Astrocyte (in vitro differentiated cells and primary cell): ENCODE data around the gene TAF11L5. TPM values are rescaled to one million over a fixed set of nuclear protein-coding genes. Genes with fewer than 3 reads are reported as not detected.
"Not testable (repeated sequence)": the region's sequence is repeated elsewhere in the genome, so short reads cannot be mapped to it uniquely, and the experiment has no call there.

Experiments used
- DNase-seq: peaks from one replicate; pipeline ENCODE4 v3.0.0-alpha.2; 2010; ENCODE audit warnings: low read depth
- FAIRE-seq: peaks from 2 replicates; lab custom pipeline; 2011; peaks lifted over from hg19 to GRCh38; lab: Jason Lieb, UNC
- H2AFZ ChIP-seq: 2 replicates; pipeline ENCODE4 v1.6.0; 2012; ENCODE audit warnings: low read depth, low read length, inconsistent platforms
- H3K27ac ChIP-seq: 2 replicates; pipeline ENCODE4 v1.5.1; 2011; ENCODE audit warnings: low read depth, low read length, inconsistent platforms
- H3K27me3 ChIP-seq: 2 replicates; pipeline ENCODE4 v1.6.0; 2011; ENCODE audit warnings: low read length, inconsistent platforms; ENCODE audit not compliant: insufficient read depth
- H3K36me3 ChIP-seq: 2 replicates; pipeline ENCODE4 v1.5.1; 2011; ENCODE audit warnings: low read length, inconsistent platforms; ENCODE audit not compliant: insufficient read depth
- H3K4me1 ChIP-seq: 2 replicates; pipeline ENCODE4 v1.5.1; 2011; ENCODE audit warnings: low read length, inconsistent platforms; ENCODE audit not compliant: insufficient read depth
- H3K4me2 ChIP-seq: 2 replicates; pipeline ENCODE4 v1.6.0; 2012; ENCODE audit warnings: low read length, inconsistent platforms
- H3K4me3 ChIP-seq: 2 replicates; pipeline ENCODE4 v1.5.1; 2011; ENCODE audit warnings: low read depth, mild to moderate bottlenecking, low read length, inconsistent platforms; ENCODE audit not compliant: insufficient read depth
- H3K79me2 ChIP-seq: 2 replicates; pipeline ENCODE4 v1.6.0; 2012; ENCODE audit warnings: mild to moderate bottlenecking, low read length, inconsistent platforms; ENCODE audit not compliant: insufficient read depth
- H3K9ac ChIP-seq: 2 replicates; pipeline ENCODE4 v1.6.0; 2012; ENCODE audit warnings: mild to moderate bottlenecking, low read length, inconsistent platforms
- H3K9me3 ChIP-seq: 2 replicates; pipeline ENCODE4 v1.5.1; 2012; ENCODE audit warnings: low read depth, mild to moderate bottlenecking, low read length, inconsistent platforms; ENCODE audit not compliant: insufficient read depth
- H4K20me1 ChIP-seq: 2 replicates; pipeline ENCODE4 v1.6.0; 2012; ENCODE audit warnings: low read length, inconsistent platforms; ENCODE audit not compliant: insufficient read depth
- H3K27ac Mint-ChIP-seq: one replicate; pipeline ENCODE4 v1.8.0; 2021; ENCODE audit warnings: mild to moderate bottlenecking, mixed read lengths; ENCODE audit not compliant: unreplicated experiment
- H3K27me3 Mint-ChIP-seq: one replicate; pipeline ENCODE4 v1.8.0; 2021; ENCODE audit warnings: low read depth, mixed read lengths; ENCODE audit not compliant: unreplicated experiment
- H3K36me3 Mint-ChIP-seq: one replicate; pipeline ENCODE4 v1.8.0; 2021; ENCODE audit warnings: low read depth, mixed read lengths; ENCODE audit not compliant: unreplicated experiment
- H3K4me1 Mint-ChIP-seq: one replicate; pipeline ENCODE4 v1.8.0; 2021; ENCODE audit warnings: low read depth, mixed read lengths; ENCODE audit not compliant: unreplicated experiment
- H3K4me3 Mint-ChIP-seq: one replicate; pipeline ENCODE4 v1.8.0; 2021; ENCODE audit warnings: mild to moderate bottlenecking, moderate library complexity, mixed read lengths; ENCODE audit not compliant: unreplicated experiment
- H3K9me3 Mint-ChIP-seq: one replicate; pipeline ENCODE4 v1.8.0; 2021; ENCODE audit warnings: mild to moderate bottlenecking, mixed read lengths; ENCODE audit not compliant: unreplicated experiment
- CTCF ChIP-seq: IDR thresholded peaks from 2 replicates; pipeline ENCODE4 v1.5.1; 2011; ENCODE audit warnings: low read depth, mild to moderate bottlenecking, inconsistent platforms, low read length, moderate library complexity; ENCODE audit not compliant: insufficient read depth
- EZH2 ChIP-seq: IDR thresholded peaks from 2 replicates; pipeline ENCODE4 v1.6.1; 2012; ENCODE audit warnings: mild to moderate bottlenecking, low read length, inconsistent platforms; ENCODE audit not compliant: insufficient read depth
- total RNA-seq: library from RNA; stranded (reverse); gene quantifications from 2 replicates; pipeline ENCODE4 v1.2.1, GENCODE V29; 2021

TAF11L5 gene
- total RNA-seq, 1 donor from 2014 or later, result not detected

- no peak overlapping the region for H3K27ac ChIP-seq
Measured at GRCh38 chr5:17481378-17481777, 43.7 kb upstream of the TAF11L5 start.

GRCh38 chr5:17482790-17483189 is 42.2 kb upstream of the TAF11L5 start:
- H3K9me3 ChIP-seq, result no peaks in the 10 kb centered on the region
- Mint-ChIP-seq H3K4me3 (no peak overlapping the region), H3K27me3 (no peaks in the 10 kb centered on the region), H3K27ac (no peak overlapping the region), H3K36me3 (no peaks in the 10 kb centered on the region), H3K4me1 (peaks cover 3% of the 10 kb centered on the region), H3K9me3 (no peaks in the 10 kb centered on the region)
- no peak for FAIRE-seq
- no peak overlapping the region for H3K27ac ChIP-seq
- DNase-seq, result no peak
- no peak overlapping the region for H2AFZ ChIP-seq
- no peaks in the 10 kb centered on the region for H3K4me1 ChIP-seq
- TF ChIP-seq CTCF (no peak), EZH2 (no peak)
- H3K4me3 ChIP-seq, result no peak overlapping the region
- no peak overlapping the region for H3K4me2 ChIP-seq
- H3K79me2 ChIP-seq, result no peaks in the 10 kb centered on the region
- no peaks in the 10 kb centered on the region for H4K20me1 ChIP-seq
- no peaks in the 10 kb centered on the region for H3K27me3 ChIP-seq
- no peaks in the 10 kb centered on the region for H3K36me3 ChIP-seq
- no peak overlapping the region for H3K9ac ChIP-seq

More at GRCh38 chr5:17481378-17481777, 43.7 kb upstream of the TAF11L5 start:
- Mint-ChIP-seq H3K27me3 (no peaks in the 10 kb centered on the region), H3K4me3 (no peak overlapping the region), H3K36me3 (no peaks in the 10 kb centered on the region), H3K4me1 (no peaks in the 10 kb centered on the region), H3K9me3 (no peaks in the 10 kb centered on the region), H3K27ac (no peak overlapping the region)
- H3K9me3 ChIP-seq, result no peaks in the 10 kb centered on the region
- FAIRE-seq (no peak), DNase-seq (no peak)
- H3K36me3 ChIP-seq, result no peaks in the 10 kb centered on the region
- no peak overlapping the region for H3K4me2 ChIP-seq
- H3K4me1 ChIP-seq, result no peaks in the 10 kb centered on the region
- H3K9ac ChIP-seq, result no peak overlapping the region
- H2AFZ ChIP-seq, result no peak overlapping the region
- no peak overlapping the region for H3K4me3 ChIP-seq
- no peaks in the 10 kb centered on the region for H4K20me1 ChIP-seq
- TF ChIP-seq EZH2, result no peak
- TF ChIP-seq CTCF, result no peak
- no peaks in the 10 kb centered on the region for H3K79me2 ChIP-seq
- H3K27me3 ChIP-seq, result no peaks in the 10 kb centered on the region

- H3K36me3 ChIP-seq, H3K4me3 Mint-ChIP-seq, H3K9me3 Mint-ChIP-seq, H3K79me2 ChIP-seq, H3K9ac ChIP-seq, H3K4me1 ChIP-seq, H2AFZ ChIP-seq, H3K27ac ChIP-seq, FAIRE-seq, DNase-seq, H3K4me2 ChIP-seq, H4K20me1 ChIP-seq, H3K27me3 Mint-ChIP-seq, H3K4me1 Mint-ChIP-seq, H3K4me3 ChIP-seq, H3K36me3 Mint-ChIP-seq, H3K27me3 ChIP-seq, H3K27ac Mint-ChIP-seq, H3K9me3 ChIP-seq: not testable (repeated sequence)
Measured at GRCh38 chr5:17486464-17487173, 38.4 kb upstream of the TAF11L5 start.
